Stimulated activated CD8-positive, alpha-beta memory T cell treated with anti-CD3 and anti-CD28 coated beads, Interleukin-12 subunit alpha, Interleukin-12 subunit beta, amount 100 ng/mL, for 1 hour (primary cell): Measurements from ENCODE around the gene ADAM30.

Experiments
- DNase-seq: peaks from one replicate; pipeline ENCODE4 v3.0.0-alpha.2; 2020; ENCODE audit warnings: low read depth

ADAM30 gene

DNA sequence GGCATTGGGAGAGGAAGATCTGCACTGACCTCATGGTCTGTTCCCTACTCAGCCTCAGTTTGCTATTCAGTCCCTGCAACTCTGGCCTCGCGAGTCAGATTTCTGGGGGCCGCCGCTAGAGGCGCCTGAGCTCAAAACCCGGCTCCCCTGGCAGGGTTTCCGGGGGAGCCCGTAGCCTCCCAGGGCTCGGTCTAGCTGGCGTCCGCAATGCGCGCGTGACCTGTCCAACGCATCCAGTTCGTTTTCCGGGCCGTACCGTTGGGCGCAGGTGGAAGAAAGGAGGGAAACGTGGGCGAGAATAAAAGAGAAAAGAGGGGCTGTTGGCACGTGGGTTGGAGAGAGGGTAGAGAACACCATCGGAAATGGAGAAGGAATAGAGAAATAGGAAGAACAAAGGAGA, at the start of gene ADAM30:
Gene ADAM30 (minus strand): TSS at position 213 of the 400 bp plus-strand sequence. CDS start 179 bp downstream, at position 34.
- no peak for DNase-seq

DNA sequence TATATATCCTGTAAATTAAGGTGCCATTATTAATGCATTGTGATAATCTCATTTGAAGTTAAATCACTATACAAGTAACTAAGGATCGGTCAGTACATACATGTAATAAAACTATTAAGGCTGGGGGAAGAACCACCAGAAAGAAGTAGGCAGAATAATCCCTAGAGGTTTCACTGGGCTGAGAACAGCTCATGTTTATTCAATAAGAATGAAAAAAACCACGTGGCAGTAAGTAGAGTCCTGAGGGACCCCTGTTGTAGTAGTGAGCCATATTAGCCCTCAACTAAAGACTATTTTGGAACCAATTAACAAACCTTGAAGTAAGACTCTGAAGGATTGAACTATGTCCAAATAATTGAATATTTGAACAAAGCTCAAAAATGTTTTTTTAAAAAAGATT, 46.9 kb upstream of the ADAM30 start:
- DNase-seq = no peak

DNA sequence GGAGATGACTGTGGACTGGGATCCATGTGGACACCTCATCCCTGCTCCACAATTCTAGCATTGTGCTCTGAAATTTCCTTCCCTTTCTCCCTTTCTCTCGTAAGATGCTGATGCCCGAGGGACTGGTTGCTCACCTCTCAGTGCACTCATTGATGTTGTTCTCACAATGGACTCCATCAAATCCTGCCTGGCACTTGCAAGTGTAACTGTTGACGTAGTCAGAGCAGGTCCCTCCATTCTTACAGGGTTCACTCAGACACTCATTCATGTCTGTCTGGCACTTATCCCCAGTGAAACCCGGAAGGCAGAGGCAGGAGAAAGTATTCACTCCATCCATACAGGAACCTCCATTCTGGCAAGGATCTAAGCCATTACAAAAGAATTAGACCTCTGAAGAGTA, 45.1 kb upstream of the ADAM30 start:
- DNase-seq = no peak

DNA sequence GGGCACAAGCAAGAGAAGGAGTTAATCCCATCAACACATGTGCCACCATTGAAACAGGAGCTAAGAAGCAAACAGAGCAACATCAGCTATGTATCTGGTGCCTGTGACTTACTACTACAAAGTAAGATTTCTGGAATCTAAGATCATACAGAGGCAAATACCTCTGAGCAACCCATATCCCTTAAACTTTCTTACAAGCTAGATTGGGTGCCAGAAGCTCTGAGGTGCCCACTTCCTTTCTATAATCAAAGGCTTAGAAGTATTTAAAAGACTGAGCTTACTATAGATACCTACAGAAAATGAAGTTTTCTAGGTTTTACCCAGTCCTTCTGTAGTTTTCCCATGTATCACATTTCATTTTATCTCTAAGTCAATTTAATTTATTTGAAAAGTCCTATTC, 44.4 kb upstream of the ADAM30 start:
- DNase-seq = no peak

DNA sequence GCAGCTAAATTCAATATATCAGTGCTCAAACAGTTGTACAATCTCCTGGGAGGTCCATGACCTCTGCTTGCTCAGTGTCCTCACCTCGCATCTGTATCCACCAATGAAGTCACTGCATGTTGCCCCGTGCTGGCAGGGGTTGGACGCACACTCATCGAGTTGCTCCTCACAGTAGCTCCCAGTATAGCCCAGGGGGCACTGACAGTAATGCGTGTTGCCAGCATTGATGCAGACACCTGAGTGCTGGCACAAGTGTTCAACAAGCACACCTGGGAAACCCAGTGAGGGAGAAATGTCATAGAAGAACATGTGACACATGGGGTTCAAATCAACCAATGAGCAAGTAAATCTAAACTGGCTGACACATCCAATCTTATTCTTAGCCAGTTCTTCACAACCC, 40.9 kb upstream of the ADAM30 start:
- DNase-seq = no peak

DNA sequence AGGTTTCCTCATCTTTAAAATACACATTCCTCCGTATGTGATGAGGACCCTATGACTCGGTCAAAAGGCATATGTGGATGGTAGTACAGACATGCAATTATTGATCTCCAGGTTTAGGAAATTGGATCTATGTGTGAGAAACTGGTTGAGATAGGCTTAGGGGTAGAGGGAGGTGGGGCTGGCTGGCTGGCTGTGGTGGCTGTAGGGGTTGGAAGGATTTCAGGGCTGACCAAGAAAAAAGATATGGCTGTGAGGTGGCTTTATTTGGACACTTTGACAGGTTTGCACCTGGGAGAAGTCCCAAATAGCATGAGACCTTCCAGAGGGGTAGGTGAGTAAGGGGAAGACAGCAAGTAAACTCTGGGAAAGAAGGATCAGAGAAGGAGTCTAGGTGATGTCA, 39.6 kb upstream of the ADAM30 start:
- DNase-seq = no peak

DNA sequence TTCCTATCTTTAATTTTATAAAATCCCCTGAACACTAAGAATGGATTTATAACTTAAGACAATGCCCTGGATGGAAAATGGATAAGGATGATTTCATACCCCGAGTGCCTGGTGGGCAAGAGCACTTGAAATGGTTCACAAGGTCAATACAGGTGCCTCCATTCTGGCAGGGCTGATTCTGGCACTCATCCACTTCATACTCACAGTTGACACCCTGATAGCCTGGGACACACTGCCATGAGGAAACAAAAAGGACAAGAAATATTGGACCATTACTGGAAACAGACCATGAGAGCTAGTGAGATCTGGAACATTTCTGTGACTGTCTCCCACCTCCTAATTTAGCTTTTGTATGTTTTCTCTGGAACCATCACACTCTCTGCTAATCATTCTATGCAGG, 39.1 kb upstream of the ADAM30 start:
- DNase-seq = no peak

DNA sequence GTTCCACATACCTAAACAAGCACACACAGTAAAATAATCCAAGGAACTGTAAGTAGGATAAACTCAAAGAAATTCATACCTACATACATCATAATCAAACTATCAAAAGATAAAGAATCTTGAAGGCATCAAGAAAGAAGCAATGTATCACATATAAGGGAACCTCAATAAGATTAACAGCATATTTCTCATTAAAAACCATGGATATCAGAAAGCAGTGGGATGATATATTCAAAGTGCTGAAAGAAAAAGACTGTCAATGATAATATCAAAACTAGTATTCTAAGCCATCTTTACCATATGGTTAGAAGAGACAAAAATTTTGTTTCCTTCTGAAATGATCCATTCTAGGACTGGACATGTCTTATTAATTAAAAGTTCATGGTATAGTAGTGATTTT, 37.1 kb upstream of the ADAM30 start:
- DNase-seq = no peak

DNA sequence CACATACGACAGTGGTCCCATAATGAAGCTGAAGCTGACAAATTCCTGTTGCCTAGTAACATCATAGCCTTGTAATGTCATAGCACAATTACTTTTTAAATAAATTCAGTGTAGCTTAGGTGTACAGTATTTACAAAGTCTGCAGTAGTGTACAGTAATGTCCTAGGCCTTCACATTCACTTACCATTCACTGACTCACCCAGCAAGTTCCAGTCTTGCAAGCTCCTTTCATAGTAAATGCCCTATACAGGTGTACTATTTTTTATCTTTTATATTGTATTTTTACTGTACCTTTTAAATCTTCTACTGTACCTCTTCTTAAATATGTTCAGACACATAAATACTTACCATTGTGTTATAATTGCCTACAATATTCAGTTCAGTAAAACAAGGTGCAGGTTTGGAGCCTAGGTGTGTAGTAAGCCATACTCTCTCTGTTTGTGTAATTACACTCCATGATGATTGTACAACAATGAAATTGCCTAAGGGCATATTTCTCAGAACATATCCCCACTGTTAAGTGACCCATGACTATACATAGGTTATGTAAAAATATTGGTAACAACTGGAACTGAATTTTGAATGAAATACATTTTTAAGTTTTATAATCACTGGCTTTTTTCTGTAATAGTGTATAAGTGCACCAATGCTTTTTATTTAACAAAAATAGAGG, 33.5 kb upstream of the ADAM30 start:
- DNase-seq = no peak

DNA sequence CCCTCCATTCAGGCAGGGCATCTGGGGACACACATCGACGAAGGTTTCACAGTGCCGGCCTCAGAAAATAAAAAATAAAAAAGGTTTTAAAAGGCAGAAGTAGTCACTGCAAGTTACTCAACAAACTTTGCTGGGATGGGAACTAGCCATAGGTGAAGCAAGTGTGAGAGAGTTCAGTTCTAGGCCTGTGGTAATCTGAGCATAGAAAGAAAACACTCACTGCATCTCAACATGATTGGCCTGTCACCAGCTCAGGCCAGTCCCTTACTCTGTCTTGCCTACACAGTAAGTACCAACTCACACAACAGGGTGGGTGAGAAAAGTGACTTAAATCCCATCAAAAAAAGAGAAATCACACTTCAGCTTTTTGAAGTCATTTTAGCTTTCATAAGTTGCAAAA, 30.2 kb upstream of the ADAM30 start:
- DNase-seq = no peak

DNA sequence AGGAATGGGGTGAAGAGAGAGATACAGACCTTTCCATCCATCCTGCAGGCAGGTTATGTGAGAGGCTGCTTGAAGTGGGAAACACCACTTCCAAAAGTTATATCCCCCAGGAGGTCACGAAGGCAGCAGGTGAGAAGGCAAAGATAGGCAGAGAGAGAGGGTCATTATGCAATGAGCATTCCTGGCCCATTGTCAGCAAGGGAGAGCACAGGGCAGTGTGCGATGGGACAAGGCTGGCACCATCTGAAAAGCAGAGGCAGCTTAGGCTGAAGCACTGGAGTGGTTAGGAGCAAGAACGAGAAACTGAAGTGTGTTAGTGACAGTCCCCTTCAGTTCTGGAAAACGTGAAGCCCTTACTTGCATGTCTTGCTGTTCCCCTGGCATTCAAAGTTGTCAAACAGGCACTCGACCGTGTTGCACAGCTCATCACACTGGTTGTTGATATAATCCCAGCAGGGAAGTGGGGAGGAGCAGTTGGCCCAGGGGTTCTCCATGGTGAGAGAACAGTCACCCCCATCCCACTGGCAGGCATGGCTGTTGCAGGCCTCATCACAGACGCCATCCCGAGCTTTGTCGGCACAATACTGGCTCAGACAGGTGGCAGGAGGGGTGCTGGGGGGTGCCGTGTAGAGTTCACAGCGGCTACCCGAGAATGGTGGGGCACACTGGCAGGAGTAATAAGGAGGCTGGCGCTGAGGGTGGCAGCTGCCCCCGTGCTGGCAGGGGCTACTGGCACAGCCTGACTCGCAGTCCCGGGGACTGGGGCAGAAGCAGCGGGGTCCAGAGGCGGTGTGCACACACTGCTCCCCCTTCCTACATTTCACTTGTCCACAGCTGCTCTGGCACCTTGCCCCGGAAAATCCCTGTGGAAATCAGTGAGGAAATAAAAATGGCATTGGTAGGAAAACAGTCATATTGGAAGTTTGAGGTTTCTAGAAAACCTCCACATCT, 28.9 kb upstream of the ADAM30 start:
- no peak for DNase-seq

DNA sequence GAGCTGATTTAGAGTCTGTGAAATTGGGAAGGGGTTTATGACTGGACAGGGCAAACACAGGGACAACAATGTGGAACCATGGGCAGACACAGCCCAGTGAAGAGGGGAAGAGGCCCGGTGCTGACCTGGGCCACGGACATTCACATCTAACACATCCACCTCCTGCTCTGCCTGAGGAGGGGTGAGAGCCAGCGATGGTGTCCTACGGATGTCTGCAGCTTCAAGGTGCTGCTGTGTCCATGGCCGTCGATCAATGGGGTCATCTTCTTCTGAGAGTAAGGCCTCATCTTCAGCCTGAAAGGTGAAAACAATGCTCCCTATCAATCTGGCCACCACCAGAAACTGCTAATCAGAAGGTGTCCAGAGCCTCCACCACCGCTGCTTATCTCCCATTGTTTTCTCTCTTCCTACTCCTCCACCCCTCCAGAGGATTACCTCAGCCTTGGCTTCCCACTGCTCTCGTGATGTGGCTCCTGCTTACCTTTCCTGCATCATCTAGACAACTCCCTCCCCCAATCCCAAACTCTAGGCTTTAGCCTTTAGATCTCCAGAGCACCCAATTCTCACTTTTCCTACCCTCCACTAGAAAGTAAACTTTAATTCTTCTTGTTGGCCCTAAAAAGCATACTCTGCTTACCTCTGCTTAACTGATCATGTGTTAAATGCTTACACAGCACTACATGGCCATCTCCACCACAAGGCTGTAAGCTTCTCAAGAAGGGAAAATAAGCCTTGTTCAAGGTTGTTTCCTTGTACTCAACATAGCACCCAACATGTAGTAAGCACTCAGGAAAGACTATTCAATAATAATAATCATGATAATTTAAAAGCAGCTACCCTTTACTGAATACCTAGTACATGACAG, 24.0 kb upstream of the ADAM30 start:
- no peak for DNase-seq

DNA sequence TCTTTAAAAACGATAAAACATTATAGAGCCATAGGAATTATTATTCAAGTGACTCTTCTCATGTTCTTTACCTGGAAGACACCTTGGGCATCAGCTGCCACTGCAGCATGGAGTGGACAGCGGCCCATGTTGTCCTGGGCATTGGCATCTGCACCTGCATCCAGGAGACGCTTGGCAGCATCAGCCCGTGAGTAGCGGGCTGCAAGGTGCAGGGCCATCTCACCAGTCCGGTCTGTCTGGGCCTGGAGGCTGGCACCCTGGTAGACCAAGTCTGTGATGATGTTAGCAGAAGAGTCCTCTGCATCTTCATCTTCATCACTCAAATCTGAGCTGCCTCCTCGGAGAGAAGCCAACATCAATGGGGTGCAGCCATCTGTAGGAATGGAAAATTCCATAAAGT, 22.9 kb upstream of the ADAM30 start:
- no peak for DNase-seq

DNA sequence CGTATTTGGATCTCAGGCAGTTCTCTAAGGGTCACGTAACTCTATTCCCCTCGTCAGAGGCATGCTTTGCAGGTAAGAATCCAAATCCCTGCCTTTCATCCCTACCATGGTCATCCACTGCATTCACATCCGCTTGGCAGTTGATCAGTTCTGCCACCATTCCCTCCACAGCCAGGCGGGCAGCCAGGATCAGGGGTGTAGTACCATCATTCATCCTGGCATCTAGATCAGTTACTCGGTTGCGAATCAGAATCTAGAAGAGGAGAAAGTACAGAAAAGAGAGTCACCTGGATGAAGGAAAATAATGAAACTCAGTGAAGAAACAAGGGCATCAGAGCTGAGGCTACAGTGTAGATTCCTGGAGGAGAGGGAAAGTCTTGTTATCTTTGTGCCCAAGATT, 22.0 kb upstream of the ADAM30 start:
- no peak for DNase-seq

DNA sequence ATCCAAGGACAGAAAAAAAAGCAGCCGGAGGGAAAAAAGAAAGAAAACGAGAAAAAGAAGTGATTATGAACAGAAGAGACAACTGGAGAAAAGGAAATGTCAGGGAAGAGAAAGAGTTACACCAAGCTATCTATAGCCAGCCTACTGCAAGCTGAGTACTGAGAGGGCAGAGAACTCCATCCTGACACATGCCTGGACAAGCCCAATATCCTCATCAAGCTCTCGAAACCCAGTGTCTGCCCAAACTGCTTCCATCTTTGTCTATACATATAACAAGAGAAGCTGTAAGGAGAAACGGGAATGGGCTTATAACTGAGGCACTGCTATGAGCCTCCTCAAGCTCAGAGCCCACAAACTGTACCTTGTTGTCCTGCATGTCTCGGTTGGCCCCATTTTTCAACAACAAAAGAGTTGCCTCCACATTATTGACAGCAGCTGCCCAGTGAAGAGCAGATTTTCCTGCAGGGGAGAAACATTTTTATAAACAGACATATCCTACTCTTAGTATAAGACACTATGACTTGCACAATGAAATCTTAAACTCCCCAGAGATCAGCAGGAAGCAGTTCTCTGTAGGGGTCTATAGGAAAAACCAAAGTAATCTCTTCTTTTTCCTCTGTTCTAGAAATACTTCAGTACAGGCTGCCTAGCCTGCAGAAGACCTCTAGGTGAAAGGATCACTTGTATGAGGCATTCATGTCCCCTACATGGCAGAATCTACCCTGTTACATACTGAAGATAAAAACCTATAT, 21.2 kb upstream of the ADAM30 start:
- no peak for DNase-seq

DNA sequence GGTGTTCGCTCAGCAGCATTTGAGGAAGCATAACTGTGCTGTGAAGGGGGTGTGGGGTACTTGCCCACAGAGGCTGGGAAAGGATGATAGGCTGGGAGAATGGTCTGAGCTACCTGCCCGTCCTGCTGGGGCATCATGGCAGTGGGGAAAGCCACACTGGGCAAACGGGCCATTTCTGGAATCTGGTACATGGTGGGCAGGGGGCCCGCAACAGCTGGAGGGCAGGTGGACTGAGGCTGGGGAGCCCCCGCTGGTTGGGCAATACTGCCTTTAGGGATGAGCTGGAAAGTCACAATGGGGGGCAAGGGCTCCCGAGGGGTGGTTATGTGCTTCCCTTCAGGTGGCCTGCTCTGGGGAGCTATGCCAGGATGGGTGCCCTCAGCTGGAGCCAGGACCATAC, 19.2 kb upstream of the ADAM30 start:
- DNase-seq = no peak

DNA sequence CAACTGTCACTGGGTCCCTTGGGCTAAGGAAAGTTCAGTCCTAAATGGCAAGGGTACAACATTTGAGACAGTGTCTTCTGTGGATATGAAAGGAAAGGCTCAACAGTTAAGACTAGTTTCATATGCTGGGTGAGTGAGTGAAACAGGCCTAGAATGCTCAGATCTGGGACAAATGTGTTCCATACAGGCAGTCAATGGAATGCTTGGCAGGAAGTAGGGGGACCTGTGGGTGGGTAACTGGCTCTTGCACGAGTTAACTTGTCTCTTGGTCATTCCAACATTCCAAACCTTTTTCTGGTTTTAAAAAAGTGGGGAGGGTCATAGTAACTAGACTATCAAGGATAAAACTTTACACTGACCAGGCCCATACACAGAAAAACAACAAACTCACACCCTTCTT, 17.8 kb upstream of the ADAM30 start:
- DNase-seq = no peak

DNA sequence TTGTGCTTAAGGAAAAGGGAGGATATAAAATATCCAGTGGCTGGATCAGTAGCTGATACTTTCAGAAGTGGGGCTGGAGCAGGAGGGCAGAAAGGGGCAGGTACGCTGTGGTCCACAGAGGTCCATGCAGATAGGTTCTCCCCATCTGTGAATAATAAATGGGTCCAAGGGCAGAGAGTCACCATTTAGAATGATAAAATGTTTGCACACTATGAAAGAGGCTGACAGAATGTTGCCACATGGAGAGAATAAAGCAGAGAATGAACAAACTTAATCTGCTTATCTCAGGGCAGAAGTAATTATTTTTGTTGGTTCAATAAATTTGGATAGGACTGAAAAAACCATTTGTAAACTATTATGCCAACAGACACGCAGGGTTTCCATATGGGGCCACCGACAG, 16.6 kb upstream of the ADAM30 start:
- DNase-seq = no peak

DNA sequence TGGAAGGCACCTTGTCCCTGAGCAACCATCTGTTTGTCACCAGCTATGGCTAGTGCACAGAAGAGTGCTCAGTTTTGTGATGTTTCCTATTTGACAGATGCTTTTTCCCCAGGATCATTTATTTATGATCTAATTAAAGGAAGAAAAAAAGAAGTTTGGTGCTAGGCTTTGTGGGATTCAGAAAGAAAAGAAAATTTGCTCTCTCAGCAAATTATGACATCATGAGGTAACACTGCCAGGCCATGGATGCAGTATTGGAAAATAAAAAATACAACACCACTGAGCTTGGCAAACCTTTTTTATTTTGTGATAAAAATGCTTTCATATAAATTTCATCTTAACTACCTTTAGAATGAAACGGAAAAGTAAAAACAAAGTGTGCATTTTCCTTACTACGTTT, 15.5 kb upstream of the ADAM30 start:
- no peak for DNase-seq

DNA sequence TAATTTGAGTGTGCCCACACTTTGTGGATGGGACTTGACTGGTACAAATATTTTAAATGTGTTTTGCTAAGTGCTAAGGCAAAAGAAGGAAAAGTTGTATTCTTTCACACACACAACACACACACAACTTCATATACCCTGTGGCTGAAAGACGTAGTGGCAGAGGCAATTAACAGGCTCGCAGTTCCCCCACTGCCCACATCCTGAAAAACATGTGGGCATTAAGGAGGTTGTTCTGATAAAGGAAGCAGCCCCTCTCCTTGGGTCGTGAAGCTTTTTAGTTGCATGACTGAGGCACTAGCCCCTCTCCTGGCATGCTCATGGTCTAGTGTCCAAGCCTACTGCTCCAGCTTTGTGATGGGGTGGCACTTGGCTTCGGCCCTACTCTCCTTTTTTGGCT, 14.3 kb upstream of the ADAM30 start:
- DNase-seq = no peak

DNA sequence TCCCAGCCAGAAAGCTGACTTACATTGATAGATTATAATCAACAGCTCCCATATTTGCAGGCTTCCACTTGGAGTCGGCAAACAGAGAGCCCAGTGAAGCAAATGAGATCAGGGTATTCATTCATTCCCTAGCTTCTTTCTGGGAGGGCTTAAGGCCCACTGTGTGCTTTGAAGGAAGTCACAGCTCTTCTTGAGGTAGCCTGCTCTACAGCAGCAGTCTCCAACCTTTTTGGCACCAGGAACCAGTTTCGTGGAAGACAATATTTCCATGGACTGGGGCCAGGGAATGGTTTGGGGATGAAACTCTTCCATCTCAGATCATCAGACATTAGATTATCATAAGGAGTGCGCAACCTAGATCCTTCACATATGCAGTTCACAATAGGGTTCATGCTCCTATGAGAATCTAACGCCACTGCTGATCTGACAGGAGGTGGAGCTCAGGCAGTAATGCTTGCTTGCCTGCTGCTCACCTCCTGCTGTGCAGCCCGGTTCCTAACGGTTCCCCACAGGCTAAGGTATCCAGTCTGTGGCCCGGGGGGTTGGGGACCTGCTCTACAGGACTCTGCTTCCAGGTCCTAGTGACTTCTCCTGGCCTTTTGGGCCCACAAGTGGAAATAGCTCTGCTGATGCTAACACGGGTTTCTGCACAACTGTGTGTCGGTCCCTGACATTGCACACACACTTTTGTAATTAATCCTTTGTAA, 13.7 kb upstream of the ADAM30 start:
- no peak for DNase-seq
